Measurements from ENCODE around the gene HTR3B. TPM values are rescaled to one million over a fixed set of nuclear protein-coding genes. Genes with fewer than 3 reads are reported as not detected.

HTR3B gene
- polyA plus RNA-seq, 1 of the 3 experiments (the other 2 are of a cell fraction): not detected

GRCh38 chr11:113985906-113986305 is 81.3 kb downstream of the HTR3B start:
- no peaks in the 10 kb centered on the region for H3K4me1 ChIP-seq (ENCODE audit: control insufficient read depth in 1 of 2, insufficient read depth in 2 of 2, low read depth in 1 of 2, low read length in 1 of 2)
- H3K36me3 ChIP-seq (replicated peaks in 1 of 2; ENCODE audit: control insufficient read depth in 1 of 2, insufficient read depth in 2 of 2, low read length in 1 of 2): no peaks in the 10 kb centered on the region
- no peaks in the 10 kb centered on the region for H3K9me2 ChIP-seq
- WGBS (ENCODE audit: low lambda C conversion rate): 22% methylated on average over 4 of the region's 4 CpGs
- H3K9me3 ChIP-seq: no peaks in the 10 kb centered on the region
- no peak overlapping the region for H2AFZ ChIP-seq (ENCODE audit: low read depth)
- no peak overlapping the region for H3K4me3 ChIP-seq (ENCODE audit: low read depth in 2 of 2, low read length in 1 of 2)
- TF ChIP-seq EZH2phosphoT487 (IDR thresholded peaks at IDR 0.05; ENCODE audit: borderline replicate concordance, low read depth) (no peak), NFIC (IDR thresholded peaks at IDR 0.05; ENCODE audit: borderline replicate concordance) (no peak), FOXJ3 (CRISPR knock-in tag; IDR thresholded peaks at IDR 0.05) (no peak), JUND (IDR thresholded peaks at IDR 0.05) (no peak)
- TF ChIP-seq, protein P1, sequence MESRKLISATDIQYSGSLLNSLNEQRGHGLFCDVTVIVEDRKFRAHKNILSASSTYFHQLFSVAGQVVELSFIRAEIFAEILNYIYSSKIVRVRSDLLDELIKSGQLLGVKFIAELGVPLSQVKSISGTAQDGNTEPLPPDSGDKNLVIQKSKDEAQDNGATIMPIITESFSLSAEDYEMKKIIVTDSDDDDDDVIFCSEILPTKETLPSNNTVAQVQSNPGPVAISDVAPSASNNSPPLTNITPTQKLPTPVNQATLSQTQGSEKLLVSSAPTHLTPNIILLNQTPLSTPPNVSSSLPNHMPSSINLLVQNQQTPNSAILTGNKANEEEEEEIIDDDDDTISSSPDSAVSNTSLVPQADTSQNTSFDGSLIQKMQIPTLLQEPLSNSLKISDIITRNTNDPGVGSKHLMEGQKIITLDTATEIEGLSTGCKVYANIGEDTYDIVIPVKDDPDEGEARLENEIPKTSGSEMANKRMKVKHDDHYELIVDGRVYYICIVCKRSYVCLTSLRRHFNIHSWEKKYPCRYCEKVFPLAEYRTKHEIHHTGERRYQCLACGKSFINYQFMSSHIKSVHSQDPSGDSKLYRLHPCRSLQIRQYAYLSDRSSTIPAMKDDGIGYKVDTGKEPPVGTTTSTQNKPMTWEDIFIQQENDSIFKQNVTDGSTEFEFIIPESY (IDR thresholded peaks at IDR 0.05; ENCODE audit: borderline replicate concordance, low read depth): no peak
- H3K79me2 ChIP-seq (ENCODE audit: insufficient read depth): no peaks in the 10 kb centered on the region
- no peak overlapping the region for H3K4me2 ChIP-seq
- no peaks in the 10 kb centered on the region for H4K20me1 ChIP-seq (ENCODE audit: insufficient read depth)
- POLR2A ChIA-PET: no interaction called here
- H3F3A ChIP-seq (replicated peaks; ENCODE audit: insufficient read depth): no peaks in the 10 kb centered on the region
- H3K27me3 ChIP-seq (ENCODE audit: insufficient read depth): no peaks in the 10 kb centered on the region; the same call in 1 of the 2 replicates
- no peak overlapping the region for H3K9ac ChIP-seq
- CTCF ChIA-PET: interaction anchor here (0.7 to 5.4 kb wide), 5 partner anchors 9 to 275 kb away, joined by 3 to 27 read pairs (median 8); no protein-coding TSS in a partner anchor
- DNase-seq: no peak
- H3K27ac ChIP-seq (ENCODE audit: low read depth in 2 of 2, low read length in 1 of 2): no peak overlapping the region

DNA sequence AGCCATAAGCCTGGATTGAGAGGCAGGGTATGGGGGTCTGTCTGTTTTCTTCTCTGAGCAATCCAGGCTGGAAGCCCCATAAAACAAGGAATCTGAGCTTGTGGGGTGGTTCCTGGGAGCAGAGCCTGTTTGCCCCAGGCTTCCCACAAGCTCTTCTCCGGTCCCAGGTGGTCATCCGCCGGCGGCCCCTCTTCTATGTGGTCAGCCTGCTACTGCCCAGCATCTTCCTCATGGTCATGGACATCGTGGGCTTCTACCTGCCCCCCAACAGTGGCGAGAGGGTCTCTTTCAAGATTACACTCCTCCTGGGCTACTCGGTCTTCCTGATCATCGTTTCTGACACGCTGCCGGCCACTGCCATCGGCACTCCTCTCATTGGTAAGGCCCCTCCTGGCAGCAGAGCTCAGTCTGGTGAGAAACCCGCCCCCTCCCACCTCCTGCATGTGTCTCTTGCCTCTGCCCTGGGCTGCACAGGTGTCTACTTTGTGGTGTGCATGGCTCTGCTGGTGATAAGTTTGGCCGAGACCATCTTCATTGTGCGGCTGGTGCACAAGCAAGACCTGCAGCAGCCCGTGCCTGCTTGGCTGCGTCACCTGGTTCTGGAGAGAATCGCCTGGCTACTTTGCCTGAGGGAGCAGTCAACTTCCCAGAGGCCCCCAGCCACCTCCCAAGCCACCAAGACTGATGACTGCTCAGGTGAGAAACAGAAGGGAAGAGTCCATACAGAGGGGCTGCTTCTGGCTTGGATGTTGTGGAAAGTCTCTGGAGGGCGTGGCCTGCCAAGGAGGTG is 82.0 kb downstream of the HTR3B start:
- H3K4me1 ChIP-seq (ENCODE audit: control insufficient read depth in 1 of 2, insufficient read depth in 2 of 2, low read depth in 1 of 2, low read length in 1 of 2): peaks cover 0 to under 1% of the 10 kb centered on the region in 2 experiments; a peak in 1 of 4 replicates
- no peak overlapping the region for H3K27ac ChIP-seq (ENCODE audit: low read depth in 2 of 2, low read length in 1 of 2)
- H3K4me3 ChIP-seq (ENCODE audit: low read depth in 2 of 2, low read length in 1 of 2): no peak overlapping the region
- H3K27me3 ChIP-seq (ENCODE audit: insufficient read depth): no peaks in the 10 kb centered on the region; the same call in 1 of the 2 replicates
- no peaks in the 10 kb centered on the region for H4K20me1 ChIP-seq (ENCODE audit: insufficient read depth)
- no peak overlapping the region for H3K4me2 ChIP-seq
- ChIA-PET POLR2A (no interaction called here), CTCF (interaction anchor here (0.7 to 5.4 kb wide), 7 partner anchors 8 to 275 kb away, joined by 3 to 27 read pairs (median 5); no protein-coding TSS in a partner anchor)
- no peak overlapping the region for H3K9ac ChIP-seq
- WGBS (ENCODE audit: low lambda C conversion rate): 47% methylated on average over 7 of the region's 18 CpGs
- H3K9me2 ChIP-seq: no peaks in the 10 kb centered on the region
- H3K36me3 ChIP-seq (replicated peaks in 1 of 2; ENCODE audit: control insufficient read depth in 1 of 2, insufficient read depth in 2 of 2, low read length in 1 of 2): no peaks in the 10 kb centered on the region
- no peaks in the 10 kb centered on the region for H3K79me2 ChIP-seq (ENCODE audit: insufficient read depth)
- DNase-seq: no peak
- TF ChIP-seq NRF1 (IDR thresholded peaks at IDR 0.05; ENCODE audit: low read depth, low read length): no peak
- TF ChIP-seq SIN3A (IDR thresholded peaks at IDR 0.05; ENCODE audit: borderline replicate concordance, low read depth, low read length): no peak
- TF ChIP-seq FOSL2 (IDR thresholded peaks at IDR 0.05; ENCODE audit: borderline replicate concordance, low read depth): no peak
- no peak for TF ChIP-seq FOXM1 (IDR thresholded peaks at IDR 0.05; ENCODE audit: low read depth)
- no peak for TF ChIP-seq PBX3 (IDR thresholded peaks at IDR 0.05)
- TF ChIP-seq NFIC (IDR thresholded peaks at IDR 0.05; ENCODE audit: borderline replicate concordance): no peak
- TF ChIP-seq, protein P2, sequence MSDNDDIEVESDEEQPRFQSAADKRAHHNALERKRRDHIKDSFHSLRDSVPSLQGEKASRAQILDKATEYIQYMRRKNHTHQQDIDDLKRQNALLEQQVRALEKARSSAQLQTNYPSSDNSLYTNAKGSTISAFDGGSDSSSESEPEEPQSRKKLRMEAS (IDR thresholded peaks at IDR 0.05; ENCODE audit: low read depth): no peak
- TF ChIP-seq SMC3 (IDR thresholded peaks at IDR 0.05; ENCODE audit: low read depth, low read length): no peak
- no peak for TF ChIP-seq RXRA (IDR thresholded peaks at IDR 0.05; ENCODE audit: borderline replicate concordance, low read depth)
- no peak for TF ChIP-seq MXI1 (IDR thresholded peaks at IDR 0.05; ENCODE audit: low read depth, low read length)
- no peak for TF ChIP-seq FOXJ3 (CRISPR knock-in tag; IDR thresholded peaks at IDR 0.05)
- TF ChIP-seq GABPA (IDR thresholded peaks at IDR 0.05; ENCODE audit: low read depth): no peak
- no peak for TF ChIP-seq POLR2AphosphoS5 (IDR thresholded peaks at IDR 0.05; ENCODE audit: low read depth, low read length)
- no peak for TF ChIP-seq MEF2A (IDR thresholded peaks at IDR 0.05; ENCODE audit: borderline replicate concordance, low read depth)
- TF ChIP-seq EP300 (IDR thresholded peaks at IDR 0.05; ENCODE audit: borderline replicate concordance in 1 of 2, low read depth in 1 of 2, low read length in 1 of 2): no peak
- no peak for TF ChIP-seq RAD21 (IDR thresholded peaks at IDR 0.05; ENCODE audit: low read length)
- TF ChIP-seq RCOR1 (IDR thresholded peaks at IDR 0.05; ENCODE audit: low read length): no peak
- H3K9me3 ChIP-seq: no peaks in the 10 kb centered on the region
- H2AFZ ChIP-seq (ENCODE audit: low read depth): no peak overlapping the region
- no peaks in the 10 kb centered on the region for H3F3A ChIP-seq (replicated peaks; ENCODE audit: insufficient read depth)
